ENCODE results near the gene CSGALNACT2.

CSGALNACT2 gene

DNA sequence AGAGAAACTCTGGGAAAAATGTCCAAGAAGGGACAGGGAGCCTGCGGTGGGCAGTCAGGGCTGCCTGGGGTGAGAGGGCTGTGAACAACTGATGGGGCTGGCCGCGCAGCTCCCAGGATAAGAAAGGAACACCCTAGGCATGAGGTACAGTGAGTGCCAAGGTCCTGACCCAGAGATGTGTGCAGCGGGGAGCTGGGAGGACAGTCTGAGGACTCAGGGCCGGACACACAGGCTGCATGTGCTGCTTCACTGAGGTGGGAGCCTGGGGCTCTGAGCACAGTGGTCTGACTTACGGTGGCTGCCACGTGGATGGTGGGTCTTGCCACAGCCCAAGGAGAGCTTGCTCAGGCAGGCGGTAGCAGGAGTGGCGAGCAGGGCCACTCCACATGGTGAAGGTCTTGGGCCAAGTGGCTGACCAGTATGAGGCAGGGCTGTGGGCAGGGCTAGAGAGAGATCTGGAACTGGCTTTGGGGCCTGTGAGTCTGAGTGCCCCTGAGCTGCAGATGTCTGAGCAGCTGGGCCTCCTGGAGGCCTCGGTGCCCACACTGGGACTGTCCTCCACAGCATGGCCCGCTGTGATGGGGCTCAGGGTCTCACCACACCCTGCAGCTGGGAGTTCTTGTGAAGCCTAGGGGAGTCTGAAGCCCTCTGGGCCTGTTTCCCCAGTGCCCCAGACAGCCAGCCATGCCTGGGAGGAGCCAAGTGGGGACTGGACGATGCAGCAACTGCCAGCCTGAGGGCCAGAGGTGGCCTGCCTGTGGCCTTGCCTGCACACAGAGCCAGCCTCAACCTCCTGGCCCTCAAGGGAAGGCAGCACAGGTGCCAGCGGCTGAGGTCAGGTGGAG is 68.4 kb downstream of the CSGALNACT2 start:
- DNase-seq (ENCODE audit: insufficient read length, low spot score): no peak
- TF ChIP-seq, protein P1, sequence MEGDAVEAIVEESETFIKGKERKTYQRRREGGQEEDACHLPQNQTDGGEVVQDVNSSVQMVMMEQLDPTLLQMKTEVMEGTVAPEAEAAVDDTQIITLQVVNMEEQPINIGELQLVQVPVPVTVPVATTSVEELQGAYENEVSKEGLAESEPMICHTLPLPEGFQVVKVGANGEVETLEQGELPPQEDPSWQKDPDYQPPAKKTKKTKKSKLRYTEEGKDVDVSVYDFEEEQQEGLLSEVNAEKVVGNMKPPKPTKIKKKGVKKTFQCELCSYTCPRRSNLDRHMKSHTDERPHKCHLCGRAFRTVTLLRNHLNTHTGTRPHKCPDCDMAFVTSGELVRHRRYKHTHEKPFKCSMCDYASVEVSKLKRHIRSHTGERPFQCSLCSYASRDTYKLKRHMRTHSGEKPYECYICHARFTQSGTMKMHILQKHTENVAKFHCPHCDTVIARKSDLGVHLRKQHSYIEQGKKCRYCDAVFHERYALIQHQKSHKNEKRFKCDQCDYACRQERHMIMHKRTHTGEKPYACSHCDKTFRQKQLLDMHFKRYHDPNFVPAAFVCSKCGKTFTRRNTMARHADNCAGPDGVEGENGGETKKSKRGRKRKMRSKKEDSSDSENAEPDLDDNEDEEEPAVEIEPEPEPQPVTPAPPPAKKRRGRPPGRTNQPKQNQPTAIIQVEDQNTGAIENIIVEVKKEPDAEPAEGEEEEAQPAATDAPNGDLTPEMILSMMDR (IDR thresholded peaks at IDR 0.05; ENCODE audit: insufficient read depth, missing control alignments): no peak
- no peak for FAIRE-seq

DNA sequence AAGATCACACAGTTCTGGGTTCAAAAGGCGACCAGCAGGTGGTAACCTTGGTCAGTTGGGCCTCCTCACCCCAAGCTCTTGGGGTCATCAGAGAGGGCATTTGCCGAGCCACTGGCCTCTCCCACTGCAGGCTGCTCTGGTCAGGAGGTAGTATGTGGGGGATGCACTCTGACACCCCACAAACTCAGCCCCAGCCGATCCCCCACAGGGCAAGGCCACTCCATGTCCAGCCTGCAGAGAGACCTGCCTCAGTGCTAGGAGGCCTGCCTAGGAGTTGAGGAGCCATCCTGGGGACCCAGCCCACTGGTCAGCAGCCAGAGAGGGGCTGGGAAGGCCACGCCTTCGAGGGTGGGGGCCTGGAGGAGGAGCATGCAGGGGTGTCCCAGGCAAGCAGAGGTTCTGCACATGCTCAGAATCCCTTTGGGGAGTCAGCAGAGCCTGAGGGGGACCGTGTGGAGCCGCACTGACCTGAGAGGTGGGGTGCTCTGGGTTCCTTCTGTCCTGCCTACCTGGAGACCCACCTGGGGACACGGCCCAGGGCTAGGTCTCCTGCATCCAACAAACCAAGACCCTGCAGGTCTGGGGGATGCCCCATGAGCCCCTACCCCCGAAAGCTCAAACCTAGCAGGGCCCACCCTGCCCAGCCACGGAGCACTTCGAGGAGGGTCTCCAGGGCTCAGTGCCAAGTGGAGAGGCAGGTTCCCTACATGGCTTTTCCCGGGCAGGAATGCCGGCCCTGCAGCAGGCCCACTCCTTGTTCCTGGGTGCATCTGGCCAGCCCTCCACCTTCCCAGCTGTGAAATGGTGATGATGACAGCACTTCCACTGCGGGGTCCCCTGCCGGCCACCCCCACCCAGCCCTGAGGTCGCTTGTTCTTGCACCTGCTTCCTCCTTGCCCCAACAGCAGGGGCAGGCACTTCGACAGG is 70.2 kb downstream of the CSGALNACT2 start:
- TF ChIP-seq, protein P1 (IDR thresholded peaks at IDR 0.05; ENCODE audit: insufficient read depth, missing control alignments): no peak
- DNase-seq (ENCODE audit: insufficient read length, low spot score) (no peak), FAIRE-seq (no peak)

DNA sequence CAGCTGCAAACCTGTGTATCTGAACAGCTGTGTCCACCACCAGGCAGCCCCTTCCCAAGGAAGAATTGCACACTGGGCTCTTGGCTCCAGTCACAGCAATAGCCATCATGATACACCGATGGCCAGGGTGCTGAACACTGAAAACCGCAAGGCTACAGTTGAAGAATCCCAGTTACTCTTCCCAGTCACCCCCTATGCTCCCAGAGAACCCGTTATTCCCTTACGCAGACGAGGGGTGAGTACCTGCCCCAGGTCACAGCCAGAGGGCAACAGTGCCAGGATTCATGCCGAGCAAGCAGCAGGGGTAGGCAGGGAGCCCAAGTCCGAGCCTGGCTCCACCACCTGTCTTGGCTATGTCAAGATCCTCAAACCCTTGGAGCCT is 70.8 kb downstream of the CSGALNACT2 start:
- TF ChIP-seq, protein P1 (IDR thresholded peaks at IDR 0.05; ENCODE audit: insufficient read depth, missing control alignments): no peak
- no peak for DNase-seq (ENCODE audit: insufficient read length, low spot score)
- FAIRE-seq: no peak

DNA sequence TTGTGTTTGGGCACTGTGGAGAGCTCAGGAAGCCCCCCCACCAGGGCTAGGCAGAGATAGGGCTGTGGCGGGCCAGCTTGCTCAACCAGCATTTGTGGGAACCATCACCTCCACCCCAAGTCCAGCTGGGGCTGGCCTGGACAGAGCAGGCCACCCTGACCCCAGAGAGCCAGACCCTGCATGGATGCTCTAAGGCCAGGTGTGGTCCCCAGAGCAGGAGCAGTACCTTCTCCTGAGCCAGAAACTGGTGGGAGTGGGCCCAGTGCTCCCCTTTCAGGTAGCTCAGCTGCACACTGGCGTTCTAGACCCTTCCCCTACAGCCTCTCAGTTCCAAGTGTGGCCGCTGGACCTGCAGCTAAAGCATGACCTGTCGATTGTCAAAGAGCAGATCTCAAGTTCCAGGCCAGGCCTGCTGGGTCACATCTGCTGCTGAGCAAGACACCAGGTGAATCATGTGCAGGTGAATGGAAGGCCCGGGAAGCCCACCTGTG is 71.5 kb downstream of the CSGALNACT2 start:
- FAIRE-seq: no peak
- TF ChIP-seq, protein P1 (IDR thresholded peaks at IDR 0.05; ENCODE audit: insufficient read depth, missing control alignments): no peak
- no peak for DNase-seq (ENCODE audit: insufficient read length, low spot score)

DNA sequence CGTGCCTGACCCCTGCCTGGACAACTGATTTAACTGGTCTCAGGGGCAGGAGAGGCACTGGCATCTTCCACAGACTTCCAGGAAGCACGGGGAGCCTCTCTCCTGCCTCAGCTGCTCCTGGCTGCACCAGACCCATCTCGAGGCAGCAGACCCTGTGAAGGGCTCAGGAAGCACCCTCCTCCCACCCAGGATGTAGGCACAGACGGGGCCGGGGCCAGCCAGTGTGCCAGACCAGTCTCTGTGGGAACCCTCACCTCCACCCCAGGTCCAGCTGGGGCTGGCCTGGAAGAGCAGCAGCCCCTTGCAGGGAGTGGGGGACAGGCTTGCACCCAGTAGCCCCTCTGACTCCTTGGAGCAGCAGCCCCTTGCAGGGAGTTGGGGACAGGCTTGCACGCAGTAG is 72.3 kb downstream of the CSGALNACT2 start:
- no peak for FAIRE-seq
- no peak for DNase-seq (ENCODE audit: insufficient read length, low spot score)
- TF ChIP-seq, protein P1 (IDR thresholded peaks at IDR 0.05; ENCODE audit: insufficient read depth, missing control alignments): no peak

DNA sequence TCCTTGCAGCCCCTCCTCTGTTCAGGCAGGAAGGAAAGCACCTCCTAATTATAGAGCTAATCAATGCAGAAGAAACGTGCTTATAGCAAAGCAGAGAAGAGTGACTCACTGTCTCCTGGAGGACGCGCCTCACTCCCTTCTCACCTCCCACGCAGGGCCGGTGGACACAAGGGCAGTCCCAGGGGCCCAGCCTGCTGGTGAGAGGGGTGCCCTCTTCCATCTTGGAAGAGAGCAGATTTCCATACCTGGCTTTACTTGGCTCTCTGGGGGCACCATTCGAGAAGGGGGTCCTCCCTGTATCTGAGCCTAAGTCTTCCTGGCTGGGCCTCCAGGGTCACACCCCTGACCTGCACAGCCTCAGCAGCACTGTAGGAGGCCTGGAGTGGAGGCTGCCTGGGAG is 72.8 kb downstream of the CSGALNACT2 start:
- TF ChIP-seq, protein P1 (IDR thresholded peaks at IDR 0.05; ENCODE audit: insufficient read depth, missing control alignments): no peak
- FAIRE-seq (no peak), DNase-seq (ENCODE audit: insufficient read length, low spot score) (no peak)

All from D721Med (cell line).